NCI-H1417 treated with DMSO at 0.1 percent for 48 hours (cell line): Measurements from ENCODE around the gene RBM34.
"Not testable (repeated sequence)": the region's sequence is repeated elsewhere in the genome, so short reads cannot be mapped to it uniquely, and the experiment has no call there.

Experiments
- DNase-seq: peaks from one replicate; lab custom pipeline; 2025; lab: John Stamatoyannopoulos, UW

RBM34 gene

GRCh38 chr1:235091319-235092044, 69.6 kb downstream of the RBM34 start:
- not testable (repeated sequence) for DNase-seq

GRCh38 chr1:235090406-235091069, 70.5 kb downstream of the RBM34 start:
- no peak for DNase-seq

- no peak for DNase-seq
Measured at GRCh38 chr1:235088907-235089306, 72.1 kb downstream of the RBM34 start.

- no peak for DNase-seq
Measured at GRCh38 chr1:235088430-235088829, 72.6 kb downstream of the RBM34 start.

GRCh38 chr1:235087906-235088305, 73.1 kb downstream of the RBM34 start:
- no peak for DNase-seq

GRCh38 chr1:235085411-235086117, 75.5 kb downstream of the RBM34 start:
- not testable (repeated sequence) for DNase-seq
